ENCODE measurements around the gene LIN52.

GRCh38 chr14:74160763-74161162, 76.0 kb downstream of the LIN52 start:
- TF ChIP-seq EZH2phosphoT487 (IDR thresholded peaks at IDR 0.05; ENCODE audit: low read depth), result no peak
- TF ChIP-seq, protein P1, sequence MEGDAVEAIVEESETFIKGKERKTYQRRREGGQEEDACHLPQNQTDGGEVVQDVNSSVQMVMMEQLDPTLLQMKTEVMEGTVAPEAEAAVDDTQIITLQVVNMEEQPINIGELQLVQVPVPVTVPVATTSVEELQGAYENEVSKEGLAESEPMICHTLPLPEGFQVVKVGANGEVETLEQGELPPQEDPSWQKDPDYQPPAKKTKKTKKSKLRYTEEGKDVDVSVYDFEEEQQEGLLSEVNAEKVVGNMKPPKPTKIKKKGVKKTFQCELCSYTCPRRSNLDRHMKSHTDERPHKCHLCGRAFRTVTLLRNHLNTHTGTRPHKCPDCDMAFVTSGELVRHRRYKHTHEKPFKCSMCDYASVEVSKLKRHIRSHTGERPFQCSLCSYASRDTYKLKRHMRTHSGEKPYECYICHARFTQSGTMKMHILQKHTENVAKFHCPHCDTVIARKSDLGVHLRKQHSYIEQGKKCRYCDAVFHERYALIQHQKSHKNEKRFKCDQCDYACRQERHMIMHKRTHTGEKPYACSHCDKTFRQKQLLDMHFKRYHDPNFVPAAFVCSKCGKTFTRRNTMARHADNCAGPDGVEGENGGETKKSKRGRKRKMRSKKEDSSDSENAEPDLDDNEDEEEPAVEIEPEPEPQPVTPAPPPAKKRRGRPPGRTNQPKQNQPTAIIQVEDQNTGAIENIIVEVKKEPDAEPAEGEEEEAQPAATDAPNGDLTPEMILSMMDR (IDR thresholded peaks at IDR 0.05; ENCODE audit: low read depth, low read length), result no peak

All from OCI-LY3 (cell line).